Measurements from ENCODE around the gene NKAP. TPM values are rescaled to one million over a fixed set of nuclear protein-coding genes. Genes with fewer than 3 reads are reported as not detected.
"Not testable (repeated sequence)": the region's sequence is repeated elsewhere in the genome, so short reads cannot be mapped to it uniquely, and the experiment has no call there.

NKAP gene
- total RNA-seq, 1 donor = 5.5 TPM

GRCh38 chrX:119895843-119896326, 47.7 kb downstream of the NKAP start, which contains the start of gene AKAP14:
TSS of gene AKAP14 (plus strand) at chrX:119895893. CDS start at chrX:119903224, 7,331 bp downstream.
- no peak for TF ChIP-seq CTCF (IDR thresholded peaks at IDR 0.05; ENCODE audit: insufficient read depth, low read length)
- H3K4me3 ChIP-seq (ENCODE audit: low read depth, low read length) = no peak within 1 kb of the TSS
- DNase-seq (ENCODE audit: low read depth) = no peak

- DNase-seq (ENCODE audit: low read depth); H3K4me3 ChIP-seq (ENCODE audit: low read depth, low read length): not testable (repeated sequence)
Measured at GRCh38 chrX:119891961-119892692, 51.4 kb downstream of the NKAP start.

DNA sequence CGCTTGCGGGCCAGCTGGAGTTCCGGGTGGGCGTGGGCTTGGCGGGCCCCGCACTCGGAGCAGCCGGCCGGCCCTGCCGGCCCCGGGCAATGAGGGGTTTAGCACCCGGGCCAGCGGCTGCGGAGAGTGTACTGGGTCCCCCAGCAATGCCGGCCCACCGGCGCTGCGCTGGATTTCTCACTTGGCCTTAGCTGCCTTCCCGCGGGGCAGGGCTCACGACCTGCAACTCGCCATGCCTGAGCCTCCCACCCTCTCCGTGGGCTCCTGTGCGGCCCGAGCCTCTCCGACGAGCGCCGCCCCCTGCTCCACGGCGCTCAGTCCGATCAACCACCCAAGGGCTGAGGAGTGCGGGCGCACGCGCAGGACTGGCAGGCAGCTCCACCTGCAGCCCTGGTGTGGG, 52.9 kb downstream of the NKAP start:
- DNase-seq (ENCODE audit: low read depth); H3K4me3 ChIP-seq (ENCODE audit: low read depth, low read length): not testable (repeated sequence)

GRCh38 chrX:119887721-119888425, 55.7 kb downstream of the NKAP start:
- TF ChIP-seq CTCF (IDR thresholded peaks at IDR 0.05; ENCODE audit: insufficient read depth, low read length) = peak; percentile 51
- peak overlapping the region; percentile 35 for H3K4me3 ChIP-seq (ENCODE audit: low read depth, low read length)
- DNase-seq (ENCODE audit: low read depth) = no peak

DNA sequence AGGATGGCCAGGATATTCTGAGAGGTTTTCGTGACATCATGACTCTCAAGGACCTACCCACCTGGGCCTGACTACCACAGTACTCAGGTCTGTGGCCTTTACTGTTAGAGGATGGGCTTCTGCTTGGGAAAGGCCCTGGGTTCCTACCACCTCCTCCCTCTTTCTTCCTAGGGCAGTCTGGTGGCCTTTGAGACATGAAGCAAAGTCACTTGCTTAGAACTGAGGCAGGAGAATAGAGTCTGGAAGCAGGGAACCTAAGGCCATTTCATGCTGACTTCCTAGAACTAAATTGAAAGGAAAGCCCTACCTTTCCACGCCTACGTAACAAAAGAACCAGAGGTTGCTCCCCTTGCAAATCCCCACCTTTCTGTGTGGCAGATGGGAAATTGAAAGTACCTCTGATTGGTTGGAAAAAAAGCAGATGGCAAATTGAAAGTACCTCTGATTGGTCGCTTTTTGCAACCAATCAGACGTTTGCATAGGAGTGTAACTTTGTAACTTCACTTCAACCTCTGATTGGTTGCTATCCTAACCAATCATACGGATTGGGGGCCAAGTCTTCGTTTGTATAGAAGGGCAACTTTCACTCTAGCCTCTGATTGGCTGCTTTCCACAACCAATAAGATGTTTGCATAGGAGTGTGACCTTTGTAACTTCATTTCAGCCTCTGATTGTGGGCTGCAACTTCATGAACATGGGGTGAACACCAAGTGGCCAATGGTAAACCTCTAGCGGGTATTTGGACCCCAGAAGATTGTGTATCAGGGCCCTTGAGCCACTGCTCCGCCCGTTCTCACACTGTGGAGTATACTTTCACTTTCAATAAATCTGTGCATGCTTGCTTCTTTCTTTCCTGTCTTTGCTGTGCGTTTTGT, 57.8 kb downstream of the NKAP start:
- H3K4me3 ChIP-seq (ENCODE audit: low read depth, low read length) = no peak overlapping the region
- TF ChIP-seq CTCF (IDR thresholded peaks at IDR 0.05; ENCODE audit: insufficient read depth, low read length) = no peak
- DNase-seq (ENCODE audit: low read depth) = peak; percentile 39

- no peak overlapping the region for H3K4me3 ChIP-seq (ENCODE audit: low read depth, low read length)
- DNase-seq (ENCODE audit: low read depth) = peak; percentile 62
- TF ChIP-seq CTCF (IDR thresholded peaks at IDR 0.05; ENCODE audit: insufficient read depth, low read length) = peak; percentile 80
Measured at GRCh38 chrX:119880552-119881437, 62.8 kb downstream of the NKAP start.

DNA sequence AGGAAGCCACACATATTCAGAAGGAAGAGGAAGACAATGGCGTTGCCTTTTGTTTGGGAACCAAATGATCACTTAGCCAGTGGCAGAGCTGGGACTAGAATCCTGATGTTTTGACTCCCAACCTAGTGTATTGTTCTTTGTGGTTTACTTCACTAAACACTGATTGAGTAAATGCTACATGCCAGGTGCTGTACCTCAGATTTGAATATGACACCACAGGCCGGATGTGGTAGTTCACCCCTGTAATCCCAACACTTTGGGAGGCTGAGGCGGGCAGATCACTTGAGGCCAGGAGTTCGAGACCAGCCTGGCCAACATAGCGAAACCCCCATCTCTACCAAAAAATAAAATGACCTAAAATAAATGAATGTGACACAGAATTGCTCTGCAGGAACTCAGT, 63.5 kb downstream of the NKAP start:
- no peak overlapping the region for H3K4me3 ChIP-seq (ENCODE audit: low read depth, low read length)
- DNase-seq (ENCODE audit: low read depth) = no peak
- no peak for TF ChIP-seq CTCF (IDR thresholded peaks at IDR 0.05; ENCODE audit: insufficient read depth, low read length)

All from fibroblast of the aortic adventitia (primary cell).